NCI-H2171 treated with DMSO at 0.1 percent for 48 hours (cell line): ENCODE measurements around the gene RANGAP1.

Experiments
- DNase-seq: peaks from one replicate; lab custom pipeline; 2025; lab: John Stamatoyannopoulos, UW

Gene RANGAP1

DNA sequence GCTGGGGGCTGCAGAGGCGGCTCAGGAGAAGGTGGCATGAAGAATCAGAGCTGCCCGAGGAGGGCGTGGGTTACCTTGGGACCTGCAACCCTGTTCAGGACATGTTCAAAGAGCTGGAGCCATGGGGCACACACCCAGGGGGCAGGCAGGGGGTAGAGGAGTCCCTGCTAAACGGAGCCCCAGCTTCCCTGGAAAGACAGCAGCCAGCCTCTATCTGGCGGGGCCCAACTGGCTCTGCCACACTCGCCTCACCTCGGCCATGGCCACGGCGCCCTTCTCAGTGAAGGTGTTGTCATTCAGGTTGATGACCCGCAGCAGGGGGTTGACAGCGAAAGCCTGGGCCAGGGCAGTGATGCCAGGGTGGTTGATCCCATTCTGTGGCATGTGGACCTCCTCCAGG is 28.3 kb downstream of the RANGAP1 start:
- DNase-seq, result no peak

DNA sequence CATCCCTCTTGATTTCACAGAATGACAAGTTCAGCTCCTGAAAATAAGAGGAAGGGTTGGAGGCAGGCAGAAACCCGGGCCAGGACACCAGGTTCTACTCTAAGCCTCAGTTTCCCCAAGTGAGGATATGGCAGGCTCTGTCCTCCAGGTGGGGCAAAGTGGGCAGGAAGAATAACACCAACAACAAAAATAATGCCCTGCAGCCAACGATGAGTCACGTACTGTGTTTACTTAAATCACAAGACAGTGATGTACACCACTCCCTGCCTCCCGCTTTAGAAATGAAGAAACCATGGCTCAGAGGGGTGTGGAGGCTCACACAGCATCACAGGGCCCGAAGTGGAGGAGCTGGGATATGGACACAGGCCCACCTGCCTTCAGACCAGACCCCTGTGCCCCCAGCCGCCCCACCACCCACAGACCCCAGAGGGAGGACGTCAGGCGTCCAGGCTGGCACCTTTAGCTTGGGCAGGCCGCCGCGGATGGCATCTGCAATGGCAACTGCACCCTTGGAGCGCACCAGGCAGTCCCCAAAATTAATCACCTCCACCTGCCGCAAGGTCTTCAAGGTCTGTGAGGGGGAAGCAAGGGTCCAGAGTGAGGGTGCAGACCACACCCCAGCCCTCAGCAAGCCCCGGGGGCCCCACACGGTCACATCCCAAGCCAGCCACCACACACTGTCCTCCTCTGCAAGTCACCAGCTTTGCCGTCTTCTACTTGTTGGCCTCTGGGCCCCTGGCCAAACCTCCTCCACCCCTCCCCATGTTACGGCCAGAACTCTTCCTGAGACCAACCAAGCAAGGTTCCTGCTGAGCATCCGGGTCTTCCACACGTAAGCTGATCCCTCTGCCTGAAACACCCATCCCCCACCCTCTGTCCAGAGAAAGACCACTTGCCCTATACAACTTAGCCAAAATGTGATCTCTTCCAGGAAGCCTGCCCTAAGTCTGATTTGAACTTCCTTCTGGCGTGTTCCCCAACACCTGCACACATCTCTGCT is 29.4 kb downstream of the RANGAP1 start:
- no peak for DNase-seq

DNA sequence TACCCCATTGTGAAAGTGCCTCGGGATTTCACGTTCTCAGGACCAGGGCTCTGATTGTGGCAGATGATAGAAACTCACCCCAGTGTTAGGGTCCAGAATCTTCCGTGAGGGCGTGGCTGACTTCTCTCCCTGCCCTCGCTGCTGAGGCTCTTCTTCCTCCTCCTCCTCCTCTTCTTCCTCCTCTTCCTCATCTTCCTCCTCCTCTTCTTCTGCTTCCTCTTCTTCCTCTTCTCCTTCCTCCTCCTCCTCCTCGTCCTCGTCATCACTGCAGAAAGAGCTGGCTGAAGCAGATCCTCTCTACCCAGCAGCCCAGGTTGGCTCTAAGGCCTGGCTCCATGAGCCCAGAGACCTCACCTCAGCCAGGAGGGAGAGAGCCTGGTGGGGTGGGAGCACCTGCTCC is 31.8 kb downstream of the RANGAP1 start:
- DNase-seq, result no peak

DNA sequence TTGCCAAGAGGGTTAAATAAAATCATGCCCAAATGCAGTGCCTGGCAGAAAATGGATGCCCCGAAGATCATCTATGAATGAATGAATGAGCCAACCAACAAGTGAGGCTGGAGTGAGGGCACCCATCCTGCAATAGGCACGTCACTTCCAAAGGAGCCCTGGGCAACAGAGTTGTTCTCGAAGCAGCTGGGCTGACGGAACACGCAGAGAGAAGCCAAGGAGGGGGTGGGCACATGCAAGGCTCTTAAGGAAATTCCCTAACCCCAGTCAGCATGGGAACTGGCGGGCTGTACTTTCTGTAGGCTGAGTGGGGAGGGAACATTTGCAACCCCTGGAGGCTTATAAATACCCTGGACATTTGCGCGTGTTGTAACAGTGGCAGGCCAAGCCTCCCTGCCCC is 33.6 kb downstream of the RANGAP1 start:
- no peak for DNase-seq

DNA sequence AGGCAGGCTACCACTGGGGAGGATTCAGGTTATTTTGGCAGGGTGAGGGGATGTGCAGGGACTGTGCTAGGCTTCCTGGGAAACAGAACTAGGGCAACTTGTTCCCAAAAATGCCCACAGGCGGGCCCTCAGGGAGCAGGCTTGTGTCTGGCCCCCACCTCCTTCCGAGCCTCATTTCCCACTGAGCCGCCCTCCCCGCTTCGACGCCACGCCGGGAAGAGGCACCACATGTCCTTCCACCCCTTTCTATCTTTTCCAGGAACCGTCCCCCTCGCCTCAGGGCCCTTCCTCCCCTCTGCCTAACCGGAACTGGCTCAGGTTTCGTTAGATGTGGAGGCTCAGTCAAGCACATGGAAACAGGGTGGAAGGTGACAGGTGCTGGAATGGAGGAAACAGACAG is 35.9 kb downstream of the RANGAP1 start:
- no peak for DNase-seq

DNA sequence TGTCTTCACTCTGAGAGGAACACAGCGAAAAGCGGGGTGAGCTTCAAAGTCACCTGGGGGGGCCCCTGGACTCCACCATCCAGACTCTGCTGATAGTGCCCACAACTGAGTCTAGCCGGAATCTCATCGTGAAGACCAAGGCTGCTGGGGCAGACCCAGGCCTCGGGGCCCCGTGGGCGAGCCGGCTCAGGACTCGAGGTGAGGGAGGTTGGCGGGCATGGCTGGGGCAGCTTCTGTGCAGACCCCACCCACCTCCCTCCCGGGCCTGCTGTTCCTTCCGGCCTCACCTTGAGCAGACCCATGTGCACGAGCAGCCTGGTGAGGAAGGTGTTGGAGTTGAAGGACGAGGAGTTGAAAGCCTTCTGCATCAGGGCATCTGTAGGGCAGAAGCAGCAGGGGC is 36.5 kb downstream of the RANGAP1 start:
- DNase-seq, result no peak

DNA sequence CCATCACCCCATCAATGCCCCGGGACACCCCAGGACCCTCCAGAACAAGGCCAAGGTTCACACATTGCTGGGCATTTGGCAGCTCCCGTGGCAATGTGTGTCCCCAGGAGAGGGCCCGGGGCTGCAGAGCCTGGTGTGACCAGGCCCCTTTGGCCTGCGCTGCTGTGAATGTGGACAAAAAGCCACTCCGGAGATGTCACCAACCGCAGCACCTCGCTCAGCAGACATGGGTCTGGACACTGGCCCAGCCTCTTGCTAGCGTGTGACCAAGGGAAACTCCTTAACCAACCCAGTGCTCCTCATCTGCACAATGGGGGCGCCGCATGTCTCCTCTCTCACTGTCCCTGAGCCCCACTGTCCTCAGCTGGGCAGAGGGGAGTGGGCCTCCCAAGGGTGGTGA is 37.2 kb downstream of the RANGAP1 start:
- DNase-seq, result no peak

DNA sequence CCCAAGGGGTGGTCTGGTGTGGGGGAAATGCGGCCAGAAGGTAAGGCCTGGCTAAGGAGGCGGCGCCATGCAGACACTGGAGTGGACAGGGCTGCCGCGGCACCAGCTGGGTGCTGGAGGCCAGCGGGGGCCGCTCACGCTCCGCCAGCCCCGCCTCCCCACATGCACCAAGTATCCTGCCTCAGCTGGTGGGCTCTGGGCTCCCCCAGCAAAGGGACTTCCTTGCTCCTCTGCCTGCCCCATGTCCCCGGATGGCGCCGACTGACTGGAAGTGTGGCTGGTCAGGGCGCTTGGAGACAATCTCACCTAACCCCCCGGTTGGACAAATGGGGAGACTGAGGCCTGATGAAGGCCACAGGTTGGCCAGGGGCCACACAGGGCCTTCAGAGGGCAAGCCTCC is 37.7 kb downstream of the RANGAP1 start:
- DNase-seq, result no peak

DNA sequence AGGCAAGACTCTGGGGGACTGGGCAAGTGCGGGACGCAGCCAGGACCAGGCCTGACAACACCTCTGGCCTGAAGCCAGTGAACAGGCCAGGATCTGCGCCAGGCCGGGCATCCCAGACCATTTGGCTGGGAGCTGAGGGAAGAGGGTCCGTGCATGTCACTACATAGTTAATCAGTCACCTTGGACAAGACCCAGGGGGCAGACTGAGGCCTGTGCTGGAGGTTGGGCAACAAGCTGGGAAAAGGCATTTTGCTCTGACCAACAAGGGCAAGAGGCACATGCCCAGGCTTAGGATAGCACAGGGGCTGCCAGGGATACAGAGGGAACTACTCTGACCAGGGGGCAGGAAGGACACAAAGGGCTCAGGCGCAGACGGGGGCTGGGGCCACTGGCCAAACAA is 38.3 kb downstream of the RANGAP1 start:
- DNase-seq, result no peak

DNA sequence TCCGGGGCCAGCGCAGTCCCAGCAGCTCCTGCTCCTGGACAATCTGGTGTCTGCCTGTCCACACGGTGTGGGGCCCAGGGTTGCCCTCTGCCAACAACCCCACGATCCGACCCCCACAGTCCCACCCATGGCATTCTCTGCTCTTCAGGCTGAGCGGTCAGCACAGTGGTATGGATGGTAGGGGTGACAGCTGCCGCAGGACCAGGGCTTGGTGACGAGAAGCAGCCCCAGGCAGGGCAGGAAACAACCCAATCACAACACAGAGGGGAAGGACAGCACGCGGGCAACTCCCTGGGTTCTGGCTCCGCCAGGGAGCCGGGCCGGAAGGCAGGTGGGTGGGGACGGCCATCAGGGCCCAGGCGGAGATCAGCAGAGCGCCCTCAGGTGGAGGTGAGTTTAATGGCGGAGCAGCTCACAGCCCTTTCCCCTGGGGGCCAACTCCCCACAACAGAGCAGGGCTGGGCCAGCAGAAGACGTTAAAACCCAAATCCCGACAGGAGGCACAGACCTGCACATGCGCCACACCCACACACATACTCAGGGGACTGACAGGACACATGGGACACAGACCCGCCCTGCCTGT is 40.0 kb downstream of the RANGAP1 start:
- DNase-seq, result no peak

DNA sequence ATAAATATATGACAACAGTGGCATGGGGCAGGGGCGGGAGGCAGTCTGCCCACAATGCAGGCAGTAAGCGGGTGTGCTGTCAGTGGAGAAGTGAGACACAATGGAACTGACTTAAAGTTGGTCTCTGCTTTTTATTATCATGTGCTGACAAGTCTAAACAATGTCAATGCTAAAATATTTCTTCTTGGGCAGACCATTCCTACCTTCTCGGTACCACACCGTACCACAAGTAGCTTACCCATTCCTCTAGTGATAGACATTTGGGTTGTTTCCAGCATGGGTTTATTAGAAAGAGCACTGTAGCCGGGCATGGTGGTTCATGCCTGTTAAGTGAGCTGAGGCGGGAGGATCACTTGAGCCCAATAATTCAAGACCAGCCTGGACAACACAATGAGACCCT is 42.6 kb downstream of the RANGAP1 start:
- no peak for DNase-seq

DNA sequence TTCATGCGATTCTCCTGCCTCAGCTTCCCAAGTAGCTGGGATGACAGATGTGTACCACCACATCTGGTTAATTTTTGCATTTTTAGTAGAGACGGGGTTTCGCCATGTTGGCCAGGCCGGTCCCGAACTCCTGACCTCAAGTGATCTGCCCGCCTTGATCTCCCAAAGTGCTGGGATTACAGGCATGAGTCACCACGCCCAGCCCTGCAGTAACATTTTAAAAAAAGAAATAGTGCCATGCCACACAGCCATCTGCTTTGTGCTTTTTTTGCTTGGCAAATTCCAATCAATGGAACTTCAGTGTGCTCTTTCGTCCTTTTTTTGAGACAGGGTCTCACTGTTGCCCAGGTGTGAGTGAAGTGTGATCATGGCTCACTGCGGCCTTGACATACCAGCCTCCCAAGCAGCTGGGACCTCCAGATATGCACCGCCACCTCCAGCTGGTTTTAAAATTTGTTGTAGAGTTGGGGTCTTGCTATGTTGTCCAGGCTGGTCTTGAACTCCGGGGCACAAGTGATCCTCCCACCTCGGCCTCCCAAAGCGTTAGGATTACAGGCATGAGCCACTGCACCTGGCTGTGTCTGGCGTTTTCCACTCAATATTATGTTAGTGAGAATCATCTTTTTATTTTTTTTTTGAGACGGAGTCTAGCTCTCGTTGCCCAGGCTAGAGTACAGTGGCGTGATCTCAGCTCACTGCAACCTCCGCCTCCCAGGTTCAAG is 43.4 kb downstream of the RANGAP1 start:
- no peak for DNase-seq

DNA sequence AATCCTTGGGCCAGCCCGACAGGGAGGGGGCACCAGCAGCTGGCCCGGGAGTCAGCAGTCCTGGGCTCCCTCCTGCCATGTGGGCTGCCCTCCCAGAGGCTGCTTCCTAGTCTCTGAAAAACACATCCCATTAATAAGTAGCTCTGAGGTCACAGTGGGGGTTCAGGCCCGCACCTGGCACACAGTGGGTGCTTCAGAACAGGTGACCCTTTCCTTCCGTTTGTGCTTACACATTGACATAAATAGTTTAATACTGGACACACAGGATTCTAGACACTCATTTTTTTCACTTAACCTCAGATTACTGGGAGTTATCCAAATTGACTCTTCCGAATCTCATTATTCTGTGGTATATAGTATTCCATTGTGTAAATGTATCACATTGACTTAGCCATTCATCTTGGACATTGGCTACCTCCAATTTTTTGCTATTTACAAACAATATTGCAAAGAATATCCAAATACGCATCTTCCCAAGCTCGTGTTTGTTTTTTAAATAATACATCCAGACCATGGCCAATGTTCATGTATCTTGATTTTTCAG is 44.8 kb downstream of the RANGAP1 start:
- no peak for DNase-seq

DNA sequence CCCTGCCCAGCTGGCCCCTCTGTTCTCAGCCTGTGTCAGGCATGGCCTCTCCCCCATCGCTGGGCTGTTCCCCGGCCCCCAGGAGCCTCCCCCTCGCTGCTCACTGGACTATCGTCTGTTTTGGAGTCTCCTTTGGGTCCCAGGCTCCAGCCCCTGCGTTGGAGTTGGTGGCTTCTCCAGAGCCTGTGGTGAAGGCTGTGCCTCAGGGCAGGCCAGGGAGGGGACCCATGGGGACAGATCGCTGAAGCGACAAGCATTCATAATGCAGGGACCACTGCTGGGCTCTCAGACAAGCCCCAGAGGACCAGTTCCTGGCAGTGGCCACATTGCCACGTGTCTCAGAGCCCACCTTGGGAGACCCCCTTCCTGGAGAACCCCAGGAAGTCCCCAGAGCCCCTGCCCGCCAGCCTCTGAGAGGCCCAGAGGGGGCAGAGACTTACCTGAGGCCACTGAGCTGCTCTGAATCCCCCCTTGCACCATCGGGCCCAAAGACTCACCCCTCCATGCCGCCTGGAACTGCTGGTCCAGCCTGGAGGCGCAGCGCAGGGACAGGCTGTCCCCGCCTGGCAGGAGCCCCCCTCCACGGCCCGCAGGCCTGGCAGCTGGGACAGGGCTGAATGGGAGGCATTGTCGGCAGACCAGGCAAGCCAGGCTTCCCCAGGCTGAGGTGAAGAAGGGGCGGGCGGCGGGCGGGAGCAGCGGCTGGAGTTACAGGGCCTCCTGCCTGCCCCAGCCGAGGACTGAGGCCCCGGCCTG is 45.4 kb downstream of the RANGAP1 start, which contains the start of gene CHADL:
Gene CHADL, minus strand, starts transcription at position 555 of the 756 bp plus-strand sequence. Its CDS starts 50 bp downstream, at position 505.
- no peak for DNase-seq

DNA sequence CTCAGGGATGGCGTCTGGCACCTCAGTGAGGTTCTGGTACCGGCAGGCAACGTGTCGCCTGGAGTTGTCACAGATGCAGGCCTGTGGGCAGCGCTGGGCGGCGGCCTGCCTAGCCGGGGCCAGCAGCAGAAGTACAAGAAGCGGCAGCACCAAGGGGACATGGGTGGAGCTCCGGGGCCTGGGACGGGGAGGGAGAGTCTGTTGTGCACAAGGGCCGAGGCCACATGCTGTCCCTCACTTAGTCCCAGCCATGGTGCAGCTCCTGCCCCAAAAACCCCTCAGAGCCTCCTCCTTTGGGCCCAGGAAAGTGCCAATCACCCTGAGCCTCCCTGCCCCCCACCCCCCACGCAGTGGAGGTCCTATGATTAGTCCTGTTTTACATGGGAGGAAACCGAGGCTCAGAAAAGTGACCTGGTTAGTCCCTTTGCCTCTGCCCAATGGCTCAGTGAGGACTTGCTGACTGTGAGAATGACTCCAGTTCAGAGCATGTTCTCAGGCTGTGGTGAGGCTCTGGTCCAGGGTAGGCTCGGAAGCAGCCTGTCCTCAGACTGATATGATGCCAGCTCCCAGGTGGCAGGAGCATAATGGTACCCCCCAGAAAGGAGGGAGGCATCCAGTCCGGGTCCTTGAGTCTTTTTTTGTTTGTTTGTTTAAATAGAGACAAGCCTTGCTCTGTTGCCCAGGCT is 46.4 kb downstream of the RANGAP1 start:
- no peak for DNase-seq

DNA sequence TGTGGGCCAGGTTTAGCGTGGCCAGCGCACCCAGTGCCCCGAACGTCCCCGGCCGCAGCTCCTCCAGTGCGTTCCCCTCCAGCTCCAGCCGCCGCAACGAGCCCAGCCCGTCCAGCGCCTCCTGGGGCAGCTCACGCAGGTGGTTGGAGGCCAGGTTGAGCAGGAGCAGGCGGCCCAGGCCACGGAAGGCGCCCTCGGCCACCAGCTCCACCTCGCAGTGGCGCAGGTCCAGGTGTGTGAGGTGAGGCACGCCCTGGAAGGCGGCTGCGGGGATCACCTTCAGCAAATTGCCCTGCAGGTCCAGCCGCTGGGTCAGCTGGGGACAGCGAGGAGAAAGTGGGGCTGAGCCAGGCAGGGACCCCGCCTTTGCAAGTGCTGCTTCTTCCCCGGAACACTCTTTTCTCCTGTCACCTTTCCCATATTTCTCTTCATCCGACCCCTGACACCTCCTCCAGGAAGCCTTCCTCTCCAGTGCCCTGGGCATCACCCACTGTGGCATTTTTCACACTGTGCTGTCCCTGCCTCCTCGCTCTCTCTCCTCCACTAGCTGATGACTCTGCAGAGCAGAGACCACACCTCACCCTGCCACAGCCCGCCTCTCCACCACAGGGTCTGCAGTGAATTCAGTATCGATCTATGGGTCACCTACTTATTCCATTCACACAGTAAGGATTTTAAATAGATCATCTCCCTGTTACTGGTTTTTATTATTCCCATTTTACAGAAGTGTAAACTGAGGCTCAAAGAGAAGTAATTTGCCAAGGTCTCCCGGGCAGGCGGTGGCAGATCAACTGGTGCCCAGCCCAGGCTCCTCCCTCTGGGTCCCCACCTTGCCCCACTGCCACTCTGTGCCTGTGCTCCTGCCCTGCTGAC is 47.2 kb downstream of the RANGAP1 start:
- no peak for DNase-seq

DNA sequence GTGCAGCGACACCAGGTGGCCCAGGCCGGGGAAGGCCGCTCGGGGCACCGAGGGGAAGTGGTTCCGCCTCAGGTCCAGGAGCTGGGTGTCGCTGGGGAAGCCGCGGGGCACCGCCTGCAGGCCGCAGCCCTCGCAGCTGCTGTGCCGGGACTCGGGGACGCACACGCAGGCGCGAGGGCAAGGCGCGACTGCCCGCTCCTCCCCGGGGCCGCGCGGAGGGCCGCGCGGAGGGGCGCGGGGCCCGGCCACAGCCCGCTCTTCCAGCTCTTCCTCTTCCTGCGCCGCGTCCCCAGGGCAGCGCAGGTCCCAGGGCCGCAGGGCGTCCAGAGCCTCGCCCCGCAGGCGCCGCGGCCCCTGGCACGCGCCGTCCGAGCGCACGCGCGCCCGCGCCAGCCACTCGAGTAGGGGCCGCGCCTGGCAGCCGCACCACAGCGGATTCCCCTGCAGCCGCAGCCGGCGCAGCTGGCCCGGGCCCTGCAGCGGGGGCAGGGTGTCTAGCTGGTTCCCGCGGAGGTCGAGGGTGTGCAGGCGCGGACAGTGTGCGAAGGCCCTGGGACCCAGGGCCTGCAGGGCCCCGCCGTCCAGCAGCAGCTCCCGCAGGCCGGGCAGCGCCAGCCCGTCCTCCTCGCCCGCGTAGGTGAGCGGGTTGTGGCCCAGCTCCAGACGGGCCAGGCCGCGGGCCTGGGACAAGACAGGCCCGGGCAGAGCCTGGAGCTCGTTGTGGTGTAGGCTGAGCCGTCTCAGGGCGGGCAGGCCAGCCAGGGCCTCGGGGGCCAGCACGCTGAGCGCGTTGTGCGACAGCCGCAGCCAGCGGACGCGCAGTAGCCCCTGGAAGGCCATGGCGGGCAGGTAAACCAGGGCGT is 48.0 kb downstream of the RANGAP1 start:
- peak; percentile 64 for DNase-seq

DNA sequence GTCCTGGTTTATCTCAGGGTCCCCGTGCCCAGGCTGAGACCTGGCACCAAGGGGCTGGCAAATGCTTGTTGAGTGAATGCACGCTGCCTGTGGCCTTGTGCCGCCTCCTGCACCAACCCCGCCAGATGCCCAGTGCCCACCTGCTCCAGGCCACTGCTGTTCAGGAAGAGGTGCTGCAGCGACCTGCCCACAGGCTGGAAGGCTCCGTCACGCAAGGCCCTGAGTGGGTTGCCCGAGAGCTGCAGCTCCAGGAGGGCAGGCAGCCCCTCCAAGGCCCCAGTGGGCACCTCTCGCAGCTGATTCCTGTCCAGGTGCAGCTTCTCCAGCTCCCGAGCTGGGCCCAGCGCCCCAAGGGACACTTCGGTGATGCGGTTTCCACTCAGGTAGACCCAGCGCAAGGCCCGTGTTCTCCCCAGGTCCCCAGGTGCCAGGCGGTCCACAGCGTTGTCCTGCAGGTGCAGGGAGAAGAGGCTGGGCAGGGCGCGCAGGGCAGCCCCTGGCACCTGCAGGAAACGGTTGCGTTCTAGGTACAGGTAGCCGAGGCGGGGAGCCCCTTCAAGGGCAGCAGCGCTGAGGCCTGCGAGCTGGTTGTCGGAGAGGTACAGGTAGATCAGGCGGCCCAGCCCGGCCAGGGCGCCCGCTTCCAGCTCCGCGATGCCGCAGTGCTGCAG is 48.8 kb downstream of the RANGAP1 start:
- DNase-seq, result no peak
